ENCODE data around the gene PYGM. TPM values are rescaled to one million over a fixed set of nuclear protein-coding genes. Genes with fewer than 3 reads are reported as not detected.

The PYGM gene
- total RNA-seq, 6 donors from 2014 or later, result 1.0 to 3.7 (median 1.5) TPM

DNA sequence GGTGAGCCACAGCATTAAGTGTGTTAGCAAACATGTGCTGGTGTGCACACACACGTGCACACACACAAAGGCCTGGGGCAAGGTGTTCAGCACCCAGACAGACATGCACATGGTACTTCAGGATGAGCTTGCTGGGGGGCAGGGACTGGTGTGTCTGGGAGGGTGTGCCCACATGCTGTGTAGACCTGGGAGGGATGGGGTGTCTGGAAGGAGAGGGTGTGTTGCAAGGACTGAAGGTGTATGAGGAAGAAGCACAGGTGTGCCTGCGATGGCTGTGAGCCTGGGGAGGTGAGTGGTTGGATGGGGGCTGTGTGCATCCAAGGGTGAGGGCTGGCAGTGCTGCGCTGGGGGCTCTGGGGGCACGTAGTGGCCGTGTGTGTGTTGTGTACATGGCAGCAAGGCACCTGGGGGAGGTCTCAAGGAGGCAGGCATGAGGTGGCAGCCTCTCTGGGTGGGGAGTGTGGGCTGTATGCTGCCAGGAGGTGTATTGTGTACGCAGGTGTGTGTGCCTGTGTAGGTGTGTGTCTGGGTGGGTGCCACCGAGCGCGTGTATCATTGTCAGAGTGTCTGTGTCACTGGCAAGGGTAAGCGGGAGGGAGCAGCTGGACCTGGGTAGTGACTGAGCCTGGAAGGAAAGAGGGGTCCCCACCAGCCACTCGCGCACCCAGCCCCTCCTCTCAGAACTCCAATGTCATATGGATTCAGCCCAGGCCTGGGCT is 39.0 kb downstream of the PYGM start:
- Histone ChIP-seq H3K4me1 (peaks cover 6 to 12% (median 7%) of the 10 kb centered on the region in 4 donors), H3K4me3 (no peak overlapping the region), H3K27me3 (peaks cover 0 to 16% (median 5%) of the 10 kb centered on the region in 4 donors), H3K36me3 (no peaks in the 10 kb centered on the region), H3K27ac (no peak overlapping the region), H3K9me3 (no peaks in the 10 kb centered on the region)
- WGBS, 2 donors, result 72 to 80% methylated on average over 10 to 12 of the region's 12 CpGs
- peak in 1 of 2 donors; percentile 52 for DNase-seq
- ATAC-seq (ENCODE audit: low FRiP score in 2 of 2), result no peak
- TF ChIP-seq POLR2A (IDR thresholded peaks at IDR 0.05) (no peak), POLR2AphosphoS5 (IDR thresholded peaks at IDR 0.05) (no peak), EP300 (IDR thresholded peaks at IDR 0.05) (no peak)
- TF ChIP-seq, protein P1, sequence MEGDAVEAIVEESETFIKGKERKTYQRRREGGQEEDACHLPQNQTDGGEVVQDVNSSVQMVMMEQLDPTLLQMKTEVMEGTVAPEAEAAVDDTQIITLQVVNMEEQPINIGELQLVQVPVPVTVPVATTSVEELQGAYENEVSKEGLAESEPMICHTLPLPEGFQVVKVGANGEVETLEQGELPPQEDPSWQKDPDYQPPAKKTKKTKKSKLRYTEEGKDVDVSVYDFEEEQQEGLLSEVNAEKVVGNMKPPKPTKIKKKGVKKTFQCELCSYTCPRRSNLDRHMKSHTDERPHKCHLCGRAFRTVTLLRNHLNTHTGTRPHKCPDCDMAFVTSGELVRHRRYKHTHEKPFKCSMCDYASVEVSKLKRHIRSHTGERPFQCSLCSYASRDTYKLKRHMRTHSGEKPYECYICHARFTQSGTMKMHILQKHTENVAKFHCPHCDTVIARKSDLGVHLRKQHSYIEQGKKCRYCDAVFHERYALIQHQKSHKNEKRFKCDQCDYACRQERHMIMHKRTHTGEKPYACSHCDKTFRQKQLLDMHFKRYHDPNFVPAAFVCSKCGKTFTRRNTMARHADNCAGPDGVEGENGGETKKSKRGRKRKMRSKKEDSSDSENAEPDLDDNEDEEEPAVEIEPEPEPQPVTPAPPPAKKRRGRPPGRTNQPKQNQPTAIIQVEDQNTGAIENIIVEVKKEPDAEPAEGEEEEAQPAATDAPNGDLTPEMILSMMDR (IDR thresholded peaks at IDR 0.05), result no peak

DNA sequence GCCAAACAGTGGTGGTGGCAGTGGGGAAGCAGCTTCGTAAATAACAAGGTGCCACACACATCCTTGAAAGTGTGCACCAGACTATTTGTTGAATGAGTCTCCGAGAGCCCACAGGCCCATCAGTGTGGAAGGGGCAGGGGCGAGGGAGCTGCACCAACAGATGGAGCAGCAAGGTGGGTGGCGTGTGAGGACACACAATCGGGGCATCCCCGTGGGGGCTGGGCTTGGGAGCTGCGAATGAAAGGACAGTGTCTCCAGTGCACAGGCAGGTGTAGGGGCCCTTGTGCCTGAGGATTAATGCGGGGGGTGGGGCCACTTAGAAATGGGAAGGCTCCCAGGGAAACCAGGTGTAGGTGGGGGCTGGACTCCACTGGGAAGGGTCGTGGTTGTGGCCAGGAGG is 39.6 kb downstream of the PYGM start:
- TF ChIP-seq, protein P1 (IDR thresholded peaks at IDR 0.05), result no peak
- no peak for TF ChIP-seq EP300 (IDR thresholded peaks at IDR 0.05)
- H3K27me3 ChIP-seq, result peaks cover 0 to 17% (median 8%) of the 10 kb centered on the region in 4 donors
- no peak overlapping the region for H3K4me3 ChIP-seq
- no peaks in the 10 kb centered on the region for H3K36me3 ChIP-seq
- ATAC-seq (ENCODE audit: low FRiP score in 2 of 2) (no peak), DNase-seq (peak in 1 of 2 donors; percentile 24)
- 72 to 80% methylated on average over 7 to 9 of the region's 9 CpGs for WGBS, 2 donors
- no peaks in the 10 kb centered on the region for H3K9me3 ChIP-seq
- no peak overlapping the region for H3K27ac ChIP-seq
- H3K4me1 ChIP-seq, result peaks cover 6 to 12% (median 7%) of the 10 kb centered on the region in 4 donors

DNA sequence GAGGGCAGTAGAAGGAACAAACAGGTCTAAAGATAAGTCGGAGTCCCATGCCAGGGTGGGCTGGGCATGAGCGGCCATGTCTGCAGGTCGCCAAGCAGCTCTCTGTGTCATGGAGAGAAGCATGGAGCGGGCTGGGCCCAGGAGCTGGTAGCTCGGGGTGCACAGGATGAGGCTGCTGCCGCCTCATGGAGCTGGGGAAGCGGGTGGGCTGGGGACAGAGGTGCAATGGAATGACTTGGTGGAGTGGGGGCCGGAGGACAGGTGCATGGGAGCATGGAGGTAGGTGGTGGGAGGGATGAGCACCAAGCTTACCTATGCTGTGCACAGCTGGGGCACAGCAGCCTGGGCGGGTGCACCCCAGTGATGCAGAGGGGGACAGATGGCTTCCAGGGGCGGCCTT is 40.4 kb downstream of the PYGM start:
- WGBS, 2 donors, result 80 to 86% methylated on average over 10 of the region's 10 CpGs
- ATAC-seq (ENCODE audit: low FRiP score in 2 of 2), result no peak
- no peak for TF ChIP-seq POLR2A (IDR thresholded peaks at IDR 0.05)
- TF ChIP-seq EP300 (IDR thresholded peaks at IDR 0.05), result no peak
- TF ChIP-seq, protein P1 (IDR thresholded peaks at IDR 0.05), result no peak
- no peak for TF ChIP-seq POLR2AphosphoS5 (IDR thresholded peaks at IDR 0.05)

DNA sequence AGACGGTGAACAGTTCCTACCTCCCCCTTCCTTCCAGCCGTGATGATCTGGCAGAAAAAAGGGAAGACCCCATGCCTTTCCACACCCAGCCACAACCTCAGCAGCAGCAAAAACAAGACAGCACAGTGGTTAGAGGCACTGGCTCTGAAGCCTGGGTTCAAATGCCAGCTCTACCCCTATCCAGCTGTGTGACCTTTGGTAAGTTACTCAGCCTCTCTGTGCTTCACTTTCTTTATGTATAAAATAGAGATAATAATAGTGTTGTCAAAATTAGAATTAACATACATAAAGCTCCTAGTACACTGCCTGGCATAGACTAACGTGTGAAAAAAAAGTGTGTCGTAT is 41.0 kb downstream of the PYGM start:
- H3K27ac ChIP-seq, result no peak overlapping the region
- H3K27me3 ChIP-seq, result peaks cover 0 to 27% (median 13%) of the 10 kb centered on the region in 4 donors
- no peak for DNase-seq
- 61 to 72% methylated on average over 4 of the region's 4 CpGs for WGBS, 2 donors
- TF ChIP-seq EP300 (IDR thresholded peaks at IDR 0.05) (no peak), POLR2AphosphoS5 (IDR thresholded peaks at IDR 0.05) (no peak), POLR2A (IDR thresholded peaks at IDR 0.05) (no peak)
- TF ChIP-seq, protein P1 (IDR thresholded peaks at IDR 0.05), result no peak
- no peaks in the 10 kb centered on the region for H3K9me3 ChIP-seq
- no peak overlapping the region for H3K4me3 ChIP-seq
- no peak for ATAC-seq (ENCODE audit: low FRiP score in 2 of 2)
- H3K36me3 ChIP-seq, result no peaks in the 10 kb centered on the region
- peaks cover 6 to 12% (median 7%) of the 10 kb centered on the region in 4 donors for H3K4me1 ChIP-seq

More for the DNA sequence above, 40.4 kb downstream of the PYGM start:
- no peaks in the 10 kb centered on the region for H3K36me3 ChIP-seq
- DNase-seq, result peak in 1 of 2 donors; percentile 35
- H3K4me3 ChIP-seq, result no peak overlapping the region
- H3K27me3 ChIP-seq, result peaks cover 0 to 20% (median 8%) of the 10 kb centered on the region in 4 donors
- no peak overlapping the region for H3K27ac ChIP-seq
- no peaks in the 10 kb centered on the region for H3K9me3 ChIP-seq
- H3K4me1 ChIP-seq, result peaks cover 6 to 12% (median 7%) of the 10 kb centered on the region in 4 donors
